GM18511 (cell line): ENCODE results near the gene ALK.

Experiments used
- ATAC-seq: cut with Tn5 transposase; IDR thresholded peaks from one replicate; pipeline ENCODE4 v1.9.1; 2021; ENCODE audit warnings: mild to moderate bottlenecking, moderate library complexity; ENCODE audit not compliant: unreplicated experiment

The ALK gene

GRCh38 chr2:29663268-29663667 is 258.1 kb downstream of the ALK start:
- no peak for ATAC-seq

- no peak for ATAC-seq
Observed at GRCh38 chr2:29662861-29663260, 258.5 kb downstream of the ALK start.

GRCh38 chr2:29660201-29660600 is 261.2 kb downstream of the ALK start:
- no peak for ATAC-seq

GRCh38 chr2:29659178-29659577 is 262.2 kb downstream of the ALK start:
- no peak for ATAC-seq

GRCh38 chr2:29657674-29658073 is 263.7 kb downstream of the ALK start:
- ATAC-seq: no peak

GRCh38 chr2:29655391-29656086 is 265.8 kb downstream of the ALK start:
- no peak for ATAC-seq

GRCh38 chr2:29650631-29651097 is 270.7 kb downstream of the ALK start:
- no peak for ATAC-seq

- ATAC-seq: no peak
Observed at GRCh38 chr2:29644949-29645348, 276.4 kb downstream of the ALK start.

- no peak for ATAC-seq
Observed at GRCh38 chr2:29643196-29643595, 278.2 kb downstream of the ALK start.

GRCh38 chr2:29640360-29640759 is 281.0 kb downstream of the ALK start:
- ATAC-seq: no peak

GRCh38 chr2:29638641-29639040 is 282.7 kb downstream of the ALK start:
- no peak for ATAC-seq

- no peak for ATAC-seq
Observed at GRCh38 chr2:29634916-29635315, 286.5 kb downstream of the ALK start.

GRCh38 chr2:29632018-29632417 is 289.4 kb downstream of the ALK start:
- no peak for ATAC-seq

GRCh38 chr2:29629495-29629894 is 291.9 kb downstream of the ALK start:
- no peak for ATAC-seq

- no peak for ATAC-seq
Observed at GRCh38 chr2:29628862-29629261, 292.5 kb downstream of the ALK start.

GRCh38 chr2:29628108-29628745 is 293.2 kb downstream of the ALK start:
- no peak for ATAC-seq

GRCh38 chr2:29627279-29627711 is 294.1 kb downstream of the ALK start:
- ATAC-seq: no peak

- ATAC-seq: no peak
Observed at GRCh38 chr2:29620890-29621289, 300.5 kb downstream of the ALK start.

GRCh38 chr2:29619689-29620088 is 301.7 kb downstream of the ALK start:
- no peak for ATAC-seq

GRCh38 chr2:29618024-29618423 is 303.4 kb downstream of the ALK start:
- ATAC-seq: no peak

GRCh38 chr2:29617351-29617750 is 304.0 kb downstream of the ALK start:
- no peak for ATAC-seq

- ATAC-seq: no peak
Observed at GRCh38 chr2:29616569-29616968, 304.8 kb downstream of the ALK start.

GRCh38 chr2:29615841-29616240 is 305.5 kb downstream of the ALK start:
- ATAC-seq: no peak
